ENCODE results near the gene RNF25. TPM values are rescaled to one million over a fixed set of nuclear protein-coding genes. Genes with fewer than 3 reads are reported as not detected.

Gene RNF25, protein sequence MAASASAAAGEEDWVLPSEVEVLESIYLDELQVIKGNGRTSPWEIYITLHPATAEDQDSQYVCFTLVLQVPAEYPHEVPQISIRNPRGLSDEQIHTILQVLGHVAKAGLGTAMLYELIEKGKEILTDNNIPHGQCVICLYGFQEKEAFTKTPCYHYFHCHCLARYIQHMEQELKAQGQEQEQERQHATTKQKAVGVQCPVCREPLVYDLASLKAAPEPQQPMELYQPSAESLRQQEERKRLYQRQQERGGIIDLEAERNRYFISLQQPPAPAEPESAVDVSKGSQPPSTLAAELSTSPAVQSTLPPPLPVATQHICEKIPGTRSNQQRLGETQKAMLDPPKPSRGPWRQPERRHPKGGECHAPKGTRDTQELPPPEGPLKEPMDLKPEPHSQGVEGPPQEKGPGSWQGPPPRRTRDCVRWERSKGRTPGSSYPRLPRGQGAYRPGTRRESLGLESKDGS
- 20.7 and 21.2 TPM in 2 replicates for total RNA-seq

DNA sequence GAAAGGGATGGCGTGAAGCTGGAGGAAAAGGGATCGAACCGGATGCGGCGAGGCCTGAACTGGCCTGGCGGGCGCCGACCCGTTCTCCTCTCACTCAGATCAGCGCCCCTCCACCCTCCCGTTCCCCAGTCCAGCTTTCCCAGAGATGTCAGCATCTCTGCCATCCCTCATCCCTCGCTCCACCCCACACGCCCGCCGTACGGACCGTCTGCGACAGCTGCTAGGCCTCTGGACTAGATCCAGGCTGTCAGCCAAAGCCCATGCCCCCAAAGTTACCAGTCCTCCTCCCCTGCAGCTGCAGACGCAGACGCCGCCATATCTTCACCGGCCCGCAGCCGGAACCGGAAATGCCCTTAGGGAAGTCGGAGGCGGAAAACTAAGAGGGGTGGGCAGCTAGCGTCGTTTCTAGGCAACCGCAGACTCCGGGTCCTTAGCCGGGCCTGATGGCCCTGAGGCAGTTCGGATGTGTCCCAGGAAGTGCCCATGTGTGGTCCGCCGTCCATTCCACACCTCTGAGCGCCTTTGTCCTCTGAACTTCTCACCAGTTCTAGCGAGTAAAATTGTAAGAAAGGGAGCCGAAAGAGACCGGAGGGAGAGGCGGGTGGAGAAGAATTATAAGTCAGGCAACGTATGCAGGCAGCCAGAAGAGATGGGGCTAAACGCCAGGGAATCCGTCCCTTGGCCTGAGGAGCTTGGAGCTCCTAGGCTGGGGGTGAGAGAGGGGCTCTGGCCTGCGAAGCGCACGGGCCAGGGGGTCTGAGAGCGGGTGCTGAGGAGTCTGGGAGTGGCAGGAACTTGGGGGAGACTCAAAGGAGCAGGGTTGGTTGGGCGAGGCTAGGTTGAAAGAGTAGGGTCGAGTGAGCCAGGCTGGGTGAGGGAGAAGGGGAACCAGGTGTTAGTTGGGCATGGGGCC lies at the start of gene RNF25, which contains the start of gene STK36:
TSS of gene RNF25 (minus strand) at position 349 of the 913 bp plus-strand sequence. CDS start at position 317, 32 bp downstream.
TSS of gene STK36 (plus strand) at position 433 of the 913 bp plus-strand sequence. CDS start 744 bp downstream, outside the sequence.
- intact Hi-C loops (cut with micrococcal nuclease): loop anchor here (1.0 to 5.0 kb wide), 5 partner anchors 13 to 535 kb away; partner anchors contain the start of genes AAMP, BCS1L, CNOT9 and PNKD

- intact Hi-C loops (cut with micrococcal nuclease): no loop called here
These were observed 49.7 kb upstream of the RNF25 start for GRCh38 chr2:218721488-218721887.

DNA sequence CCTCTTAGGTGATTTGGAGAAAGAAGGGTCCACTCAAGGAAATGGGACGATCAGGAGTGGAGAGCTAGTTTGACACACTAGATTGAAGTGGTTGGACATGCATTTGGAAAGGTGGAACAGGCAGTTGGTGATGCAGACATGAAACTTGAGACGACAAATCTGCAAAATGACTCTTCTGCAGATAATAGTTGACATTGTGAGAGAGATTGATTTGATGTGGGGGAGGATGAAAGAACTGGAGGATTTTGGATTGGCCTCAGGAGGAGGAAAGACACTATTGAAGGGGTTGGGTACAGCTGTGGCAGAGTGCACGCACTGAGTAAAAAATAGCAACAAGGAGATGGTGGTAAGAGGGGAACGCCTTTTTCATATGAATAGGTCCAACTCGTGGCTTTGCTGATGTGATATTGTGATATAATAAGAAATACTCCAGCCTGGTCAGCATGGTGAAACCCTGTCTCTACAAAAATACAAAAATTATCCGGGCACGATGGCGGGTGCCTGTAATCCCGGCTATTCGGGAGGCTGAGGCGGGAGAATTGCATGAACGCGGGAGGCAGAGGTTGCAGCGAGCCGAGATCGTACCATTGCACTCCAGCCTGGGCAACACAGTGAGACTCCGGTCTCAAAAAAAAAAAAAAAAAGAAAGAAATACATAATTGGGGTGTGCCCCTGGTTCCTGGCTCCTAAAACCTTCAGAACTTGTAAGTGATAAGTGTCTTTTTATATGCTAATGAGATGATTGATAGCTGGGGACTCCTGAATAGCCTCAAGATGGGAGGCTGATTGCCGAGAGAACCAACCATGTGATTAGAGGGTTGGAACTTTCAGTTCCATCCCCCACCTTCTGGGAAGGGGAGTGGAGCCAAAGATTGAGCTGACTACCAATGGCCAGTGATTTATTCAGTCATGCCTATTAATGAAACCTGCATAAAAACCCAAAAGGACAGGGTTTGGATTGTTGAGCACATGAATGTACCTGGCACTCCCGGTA lies 48.5 kb upstream of the RNF25 start:
- intact Hi-C loops (cut with micrococcal nuclease): no loop called here

GRCh38 chr2:218719457-218719856 lies 47.7 kb upstream of the RNF25 start:
- intact Hi-C loops (cut with micrococcal nuclease): no loop called here

- intact Hi-C loops (cut with micrococcal nuclease): no loop called here
These were observed 46.3 kb upstream of the RNF25 start for GRCh38 chr2:218718058-218718457.

DNA sequence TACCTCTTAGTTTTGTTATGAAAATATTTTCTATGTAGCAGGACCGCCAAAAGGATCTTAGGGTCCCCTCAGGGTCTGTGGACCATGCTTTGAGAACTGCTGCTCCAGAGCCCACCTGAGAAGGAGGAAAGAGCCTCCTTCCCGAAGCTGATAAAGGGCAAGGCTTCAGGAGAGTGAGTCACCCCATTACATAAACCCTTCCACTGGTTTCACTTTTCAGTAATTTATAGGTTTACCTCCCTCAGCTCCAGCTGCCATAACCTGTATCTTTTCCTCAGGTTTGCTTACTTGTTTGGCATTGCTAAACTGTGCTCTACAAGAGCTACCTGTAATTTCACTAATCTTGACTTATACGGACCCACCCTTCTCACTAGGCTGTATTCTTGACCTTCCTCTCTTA lies 45.5 kb upstream of the RNF25 start:
- intact Hi-C loops (cut with micrococcal nuclease): no loop called here

DNA sequence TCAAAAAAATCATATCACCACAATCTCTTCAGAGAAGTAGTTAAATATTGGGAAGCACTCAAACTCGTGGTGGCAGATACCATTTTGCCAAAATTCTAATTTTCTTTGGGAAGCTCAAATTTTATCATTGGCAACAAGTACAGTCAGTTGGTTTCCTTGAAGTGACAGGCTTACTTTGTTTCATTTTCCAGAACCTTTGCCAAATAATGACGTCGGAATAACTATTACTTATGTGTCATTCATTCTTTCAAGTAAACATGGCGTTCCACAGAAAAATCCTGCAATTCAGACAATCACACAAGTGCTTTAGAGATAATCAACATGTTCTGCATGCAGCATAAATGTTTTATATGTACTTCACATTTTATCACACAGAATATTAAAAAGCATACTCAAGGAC lies 44.3 kb upstream of the RNF25 start:
- intact Hi-C loops (cut with micrococcal nuclease): no loop called here

DNA sequence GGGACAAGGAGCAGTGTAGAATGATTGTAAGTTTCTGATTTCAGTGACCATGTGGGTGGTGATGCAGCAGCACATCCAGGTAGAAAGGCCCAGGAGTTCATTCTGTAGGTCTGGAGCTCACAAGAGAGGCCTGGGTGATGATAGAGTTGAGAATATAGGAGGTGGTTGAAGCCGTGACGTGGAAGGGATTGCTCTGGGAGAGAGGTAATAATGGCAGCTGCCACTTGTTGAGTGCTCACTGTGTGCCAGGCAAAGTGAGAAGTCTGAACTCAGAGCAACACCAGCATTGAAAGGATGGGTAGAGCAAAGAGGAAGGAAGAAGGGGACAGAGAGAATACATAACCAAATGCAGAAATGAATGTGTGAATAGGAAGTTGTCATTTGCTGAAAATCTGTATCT lies 42.1 kb upstream of the RNF25 start:
- intact Hi-C loops (cut with micrococcal nuclease): loop anchor here (5.0 kb wide), 1 partner anchor 783 kb away; the partner anchor contains the start of gene GMPPA

GRCh38 chr2:218711550-218711929 lies 39.7 kb upstream of the RNF25 start:
- intact Hi-C loops (cut with micrococcal nuclease): loop anchor here (2.0 to 5.0 kb wide), 3 partner anchors 185 to 786 kb away; partner anchors contain the start of genes CNPPD1 and GMPPA

DNA sequence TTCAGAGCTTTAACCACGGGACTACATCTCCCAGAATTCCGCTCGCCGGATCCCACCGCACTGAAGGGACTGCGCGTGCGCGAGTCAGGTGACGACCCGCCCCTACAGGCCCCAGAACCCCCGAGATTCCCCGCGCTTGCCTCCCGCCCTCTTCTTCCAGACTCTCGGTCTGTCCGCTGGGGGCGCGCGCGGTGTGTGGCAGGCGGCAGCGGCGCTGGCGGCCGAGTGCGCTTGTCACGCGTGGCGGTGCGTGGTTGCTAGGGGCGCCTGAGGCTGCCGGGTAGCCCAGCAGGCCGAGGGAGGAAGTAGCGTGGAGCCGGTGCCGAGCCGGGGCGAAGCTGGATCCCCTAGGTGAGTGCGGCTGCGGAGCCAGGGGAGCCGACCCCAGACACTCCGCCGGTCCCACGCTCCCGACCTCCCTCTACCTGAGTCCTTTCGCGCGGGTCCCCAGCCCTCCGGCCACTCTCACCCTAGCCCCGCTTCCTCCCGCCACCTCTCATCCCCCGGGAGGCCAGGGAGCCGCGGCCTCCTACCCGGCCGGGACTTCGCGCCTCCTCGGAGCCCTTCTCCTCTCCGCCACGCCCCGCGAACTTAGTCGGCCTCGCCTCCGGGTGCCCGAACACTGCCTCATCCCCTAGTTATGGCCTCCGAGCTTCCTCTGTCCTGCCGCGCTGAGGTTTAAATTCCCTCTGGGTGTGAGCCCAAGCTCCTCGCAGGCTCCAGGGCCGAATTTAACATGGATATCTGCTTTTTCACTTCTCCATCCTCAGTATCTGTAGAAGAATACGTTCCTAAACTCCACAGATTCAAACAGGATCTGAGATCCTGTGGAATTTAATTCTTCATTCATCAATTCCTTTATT lies 39.1 kb upstream of the RNF25 start, which contains the start of gene TTLL4:
TSS of gene TTLL4 (plus strand) at position 149 of the 863 bp plus-strand sequence. CDS start 26,842 bp downstream, outside the sequence.
- intact Hi-C loops (cut with micrococcal nuclease): loop anchor here (1.0 to 5.0 kb wide), 11 partner anchors 39 to 786 kb away; partner anchors contain the start of genes AAMP, ARPC2, BCS1L and CNOT9

DNA sequence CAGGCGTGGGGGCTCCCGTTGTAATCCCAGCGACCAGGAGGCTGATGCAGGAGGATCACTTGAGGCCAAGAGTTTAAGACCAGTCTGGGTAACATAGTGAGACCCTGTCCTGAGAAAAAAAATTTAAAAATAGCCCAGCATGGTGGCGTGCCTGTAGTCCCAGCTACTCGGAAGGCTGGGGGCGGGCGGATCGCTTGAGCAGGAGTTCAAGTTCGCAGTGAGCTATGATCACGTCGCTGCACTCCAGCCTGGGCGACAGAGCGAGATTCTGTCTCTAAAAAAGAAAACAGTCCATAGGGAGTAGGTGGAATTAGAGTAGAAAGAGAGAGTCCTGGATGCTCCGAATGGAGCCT lies 38.5 kb upstream of the RNF25 start:
- intact Hi-C loops (cut with micrococcal nuclease): loop anchor here (1.0 to 5.0 kb wide), 11 partner anchors 38 to 787 kb away; partner anchors contain the start of genes AAMP, ARPC2, BCS1L and CNOT9

DNA sequence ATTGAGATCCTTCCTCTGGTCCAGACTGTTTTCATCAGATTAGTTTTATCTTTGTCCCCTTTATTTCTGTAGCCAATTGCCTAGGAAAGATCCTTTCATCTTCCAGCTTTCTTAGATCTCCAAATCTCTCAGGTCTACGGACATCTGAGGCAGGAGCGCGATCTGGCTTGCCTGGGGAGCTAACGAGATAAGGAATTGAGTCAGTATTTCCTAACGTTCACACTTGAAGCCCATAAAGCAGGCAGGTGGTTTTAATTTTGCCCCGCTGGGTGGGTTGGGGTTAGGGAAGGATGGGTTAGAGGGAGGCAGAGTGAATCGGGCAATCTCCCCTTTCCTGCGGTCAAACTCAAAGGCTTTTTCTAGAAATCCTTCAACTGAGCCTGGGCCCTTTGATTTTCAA lies 38.1 kb upstream of the RNF25 start:
- intact Hi-C loops (cut with micrococcal nuclease): loop anchor here (1.0 to 5.0 kb wide), 11 partner anchors 38 to 787 kb away; partner anchors contain the start of genes AAMP, ARPC2, BCS1L and CNOT9

DNA sequence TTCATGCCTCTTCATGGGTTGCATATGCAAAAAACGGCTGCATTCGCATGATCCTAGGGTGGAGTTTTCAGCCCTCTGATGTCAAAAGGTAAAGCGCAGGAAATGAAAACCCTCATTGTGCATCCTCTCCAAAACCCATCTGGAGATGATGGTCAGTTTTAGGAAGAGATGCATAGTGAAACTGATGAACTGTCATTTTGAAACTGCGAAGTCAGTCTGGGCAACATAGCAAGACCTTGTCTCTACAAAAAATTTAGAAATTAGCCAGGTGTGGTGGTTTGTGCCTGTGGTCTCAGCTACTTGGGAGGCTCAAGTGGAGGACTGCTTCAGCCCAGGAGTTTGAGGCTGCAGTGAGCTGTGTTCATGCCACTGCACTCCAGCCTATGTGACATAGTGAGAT lies 36.3 kb upstream of the RNF25 start:
- intact Hi-C loops (cut with micrococcal nuclease): no loop called here

DNA sequence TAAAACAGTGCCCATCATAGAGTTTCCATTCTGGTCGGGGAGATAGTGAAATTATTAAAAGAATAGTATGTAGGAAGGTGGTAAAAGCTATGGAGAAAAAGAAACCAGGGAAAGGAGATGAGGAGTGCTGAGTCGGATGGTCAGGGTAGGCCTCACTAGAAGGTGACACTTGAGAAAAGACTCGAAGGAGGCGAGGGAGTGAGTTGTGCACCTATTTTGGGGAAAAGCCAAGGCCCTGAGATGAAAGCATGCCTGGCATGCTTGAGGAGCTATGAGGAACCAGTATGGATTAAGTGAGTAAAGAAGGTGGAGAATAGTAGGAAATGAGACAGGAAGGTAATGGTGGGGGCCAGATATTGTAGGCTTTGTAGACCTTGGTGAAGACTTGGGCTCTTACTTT lies 31.5 kb upstream of the RNF25 start:
- intact Hi-C loops (cut with micrococcal nuclease): no loop called here

DNA sequence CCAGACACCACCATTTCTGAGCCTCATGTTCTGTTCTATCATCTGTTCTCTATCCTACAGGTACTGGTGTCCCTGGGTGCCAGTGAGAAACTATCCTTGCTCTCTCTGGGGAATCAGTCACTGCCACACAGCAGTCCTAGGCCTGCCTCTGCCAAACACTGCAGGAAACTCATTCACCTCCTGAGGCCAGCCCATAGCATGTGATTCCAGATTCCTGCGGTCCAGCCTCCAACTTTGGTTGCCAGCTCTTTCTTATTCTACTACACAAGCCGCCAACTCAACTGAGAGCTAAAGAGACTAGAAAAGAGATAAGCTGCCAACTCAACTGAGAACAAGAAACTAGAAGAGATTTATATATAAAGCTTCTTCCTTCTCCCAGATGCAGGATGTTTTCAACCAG lies 30.0 kb upstream of the RNF25 start:
- intact Hi-C loops (cut with micrococcal nuclease): no loop called here

DNA sequence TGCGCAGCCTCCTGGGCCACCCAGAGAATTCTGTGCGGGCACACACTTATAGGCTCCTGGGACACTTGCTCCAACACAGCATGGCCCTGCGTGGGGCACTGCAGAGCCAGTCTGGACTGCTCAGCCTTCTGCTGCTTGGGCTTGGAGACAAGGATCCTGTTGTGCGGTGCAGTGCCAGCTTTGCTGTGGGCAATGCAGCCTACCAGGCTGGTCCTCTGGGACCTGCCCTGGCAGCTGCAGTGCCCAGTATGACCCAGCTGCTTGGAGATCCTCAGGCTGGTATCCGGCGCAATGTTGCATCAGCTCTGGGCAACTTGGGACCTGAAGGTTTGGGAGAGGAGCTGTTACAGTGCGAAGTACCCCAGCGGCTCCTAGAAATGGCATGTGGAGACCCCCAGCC lies 27.1 kb upstream of the RNF25 start:
- intact Hi-C loops (cut with micrococcal nuclease): no loop called here

GRCh38 chr2:218694405-218695145 lies 22.8 kb upstream of the RNF25 start:
- intact Hi-C loops (cut with micrococcal nuclease): no loop called here

DNA sequence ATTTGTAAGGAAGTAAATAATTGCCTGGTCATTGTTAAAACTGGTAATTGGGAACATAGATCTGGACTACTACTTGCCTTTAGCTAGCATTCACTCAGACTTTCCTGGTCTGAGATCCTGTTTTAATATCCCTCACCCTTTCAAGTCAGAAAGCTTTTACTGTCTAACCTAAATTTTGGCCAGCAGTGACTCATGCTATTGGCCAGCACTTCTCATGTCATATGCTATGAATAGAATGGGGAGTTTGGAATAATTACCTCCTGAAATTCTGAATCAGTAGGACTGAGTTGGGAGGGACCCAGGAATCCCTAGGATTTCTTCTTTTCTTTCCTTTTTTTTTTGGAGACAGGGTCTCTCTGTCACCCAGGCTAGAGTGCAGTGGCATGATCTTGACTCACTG lies 19.4 kb upstream of the RNF25 start:
- intact Hi-C loops (cut with micrococcal nuclease): no loop called here
